C4-2B (cell line): ENCODE results near the gene OAF.

Experiments
- CTCF ChIP-seq: fragments of 450-650 bp; conservative IDR thresholded peaks from 2 replicates; pipeline ENCODE4 v1.5.1; 2017; ENCODE audit warnings: mild to moderate bottlenecking
- ZFX ChIP-seq: fragments of 450-650 bp; IDR thresholded peaks from 2 replicates; pipeline ENCODE4 v1.6.1; 2017

GRCh38 chr11:120198403-120198786 lies 12.4 kb upstream of the OAF start:
- TF ChIP-seq CTCF (no peak), ZFX (no peak)
